MM.1S (cell line): Measurements from ENCODE around the gene CFAP57.

ENCODE experiments used
- CTCF ChIP-seq: fragments of 300-600 bp; sonication (generic); IDR thresholded peaks from 2 replicates; pipeline ENCODE4 v1.5.1; 2016; ENCODE audit warnings: antibody characterized with exemption, low read length, mixed read lengths
- EZH2 ChIP-seq: fragments of 300-600 bp; sonication (generic); optimal IDR thresholded peaks from 2 replicates; pipeline ENCODE3; 2017; ENCODE audit warnings: low read depth, mild to moderate bottlenecking, antibody characterized with exemption, low read length, mixed read lengths
- EZH2phosphoT487 ChIP-seq: fragments of 300-600 bp; sonication (generic); IDR thresholded peaks from 2 replicates; pipeline ENCODE4 v1.6.1; 2018; ENCODE audit warnings: antibody characterized with exemption, low read length

GRCh38 chr1:43134640-43135039, 37.5 kb upstream of the CFAP57 start:
- TF ChIP-seq CTCF (no peak), EZH2 (no peak), EZH2phosphoT487 (no peak)
